ENCODE results near the gene CAMTA1.

Gene CAMTA1

DNA sequence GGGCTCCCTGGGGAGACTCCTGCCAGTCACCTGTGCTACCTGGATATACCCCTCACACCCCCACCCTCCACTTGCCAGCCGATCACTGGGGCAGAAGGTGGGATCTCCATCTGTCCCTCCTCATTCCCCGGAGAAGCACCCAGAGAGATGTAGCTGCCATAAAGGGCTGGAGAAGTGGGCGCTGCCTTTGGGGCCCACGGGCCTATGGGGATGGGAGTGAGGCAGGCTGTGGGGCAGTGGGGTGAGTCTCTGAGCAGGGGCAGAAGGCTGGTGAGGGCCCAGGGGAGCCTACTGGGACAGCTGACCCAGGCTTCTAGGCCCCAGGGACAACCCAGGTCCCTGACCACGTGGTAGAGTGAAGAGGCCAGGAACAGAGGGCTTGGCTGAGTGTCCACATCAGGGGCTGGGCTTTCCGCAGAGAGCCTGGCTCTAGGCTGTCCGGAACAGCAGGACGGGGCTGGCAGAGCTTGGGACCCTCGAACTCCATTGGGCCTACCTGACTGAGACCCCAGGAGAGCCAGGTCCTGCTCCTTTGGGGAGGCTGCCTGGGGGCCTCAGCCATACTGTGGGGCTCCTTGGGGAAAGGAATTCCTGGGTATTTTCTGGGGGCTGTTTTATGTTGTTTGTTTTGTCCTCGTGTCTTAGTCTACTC lies 780.0 kb downstream of the CAMTA1 start:
- DNase-seq (ENCODE audit: low read depth) = no peak
- H3K4me3 ChIP-seq (ENCODE audit: low read length) = no peak overlapping the region
- TF ChIP-seq, protein P1, sequence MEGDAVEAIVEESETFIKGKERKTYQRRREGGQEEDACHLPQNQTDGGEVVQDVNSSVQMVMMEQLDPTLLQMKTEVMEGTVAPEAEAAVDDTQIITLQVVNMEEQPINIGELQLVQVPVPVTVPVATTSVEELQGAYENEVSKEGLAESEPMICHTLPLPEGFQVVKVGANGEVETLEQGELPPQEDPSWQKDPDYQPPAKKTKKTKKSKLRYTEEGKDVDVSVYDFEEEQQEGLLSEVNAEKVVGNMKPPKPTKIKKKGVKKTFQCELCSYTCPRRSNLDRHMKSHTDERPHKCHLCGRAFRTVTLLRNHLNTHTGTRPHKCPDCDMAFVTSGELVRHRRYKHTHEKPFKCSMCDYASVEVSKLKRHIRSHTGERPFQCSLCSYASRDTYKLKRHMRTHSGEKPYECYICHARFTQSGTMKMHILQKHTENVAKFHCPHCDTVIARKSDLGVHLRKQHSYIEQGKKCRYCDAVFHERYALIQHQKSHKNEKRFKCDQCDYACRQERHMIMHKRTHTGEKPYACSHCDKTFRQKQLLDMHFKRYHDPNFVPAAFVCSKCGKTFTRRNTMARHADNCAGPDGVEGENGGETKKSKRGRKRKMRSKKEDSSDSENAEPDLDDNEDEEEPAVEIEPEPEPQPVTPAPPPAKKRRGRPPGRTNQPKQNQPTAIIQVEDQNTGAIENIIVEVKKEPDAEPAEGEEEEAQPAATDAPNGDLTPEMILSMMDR (conservative IDR thresholded peaks at IDR 0.05; ENCODE audit: low read length) = no peak

- TF ChIP-seq, protein P1 (conservative IDR thresholded peaks at IDR 0.05; ENCODE audit: low read length) = no peak
- no peak for DNase-seq (ENCODE audit: low read depth)
- no peak overlapping the region for H3K4me3 ChIP-seq (ENCODE audit: low read length)
Measured at GRCh38 chr1:7566417-7567375, 781.4 kb downstream of the CAMTA1 start.

DNA sequence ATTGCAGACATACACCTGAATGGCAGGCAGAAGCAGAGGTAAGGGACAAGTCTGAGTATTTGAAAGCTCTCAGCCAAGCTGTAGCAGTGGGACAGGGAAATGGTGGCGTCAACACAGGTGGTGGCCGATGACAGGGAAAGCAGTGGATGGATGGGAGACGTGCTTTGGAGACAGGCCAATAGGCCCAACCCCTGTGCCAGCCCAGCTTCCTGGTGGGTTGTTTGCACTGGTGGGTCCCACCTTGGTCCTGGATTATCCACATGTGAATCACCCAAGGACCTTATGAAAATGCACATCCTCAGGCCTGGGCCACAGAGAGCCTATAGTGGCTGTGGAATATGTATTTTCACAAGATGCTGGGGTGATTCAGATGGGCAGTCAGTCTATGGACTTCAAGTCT lies 782.1 kb downstream of the CAMTA1 start:
- no peak for DNase-seq (ENCODE audit: low read depth)
- TF ChIP-seq, protein P1 (conservative IDR thresholded peaks at IDR 0.05; ENCODE audit: low read length) = no peak
- no peak overlapping the region for H3K4me3 ChIP-seq (ENCODE audit: low read length)

DNA sequence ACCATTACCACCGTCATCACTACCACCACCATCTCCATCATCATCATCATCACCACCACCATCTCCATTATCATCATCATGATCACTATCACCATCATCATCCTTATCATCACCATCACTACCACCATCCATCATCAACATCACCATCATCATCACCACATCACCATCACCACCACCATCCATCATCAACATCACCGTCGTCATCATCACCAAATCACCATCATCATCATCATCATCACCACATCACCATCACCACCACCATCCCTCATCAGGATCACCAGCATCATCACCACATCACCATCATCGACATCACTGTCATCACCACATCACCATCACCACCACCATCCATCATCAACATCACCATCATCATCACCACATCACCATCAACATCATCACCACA lies 782.8 kb downstream of the CAMTA1 start:
- TF ChIP-seq, protein P1 (conservative IDR thresholded peaks at IDR 0.05; ENCODE audit: low read length) = no peak
- H3K4me3 ChIP-seq (ENCODE audit: low read length) = no peak overlapping the region
- no peak for DNase-seq (ENCODE audit: low read depth)

GRCh38 chr1:7568901-7569524 lies 783.8 kb downstream of the CAMTA1 start:
- no peak overlapping the region for H3K4me3 ChIP-seq (ENCODE audit: low read length)
- DNase-seq (ENCODE audit: low read depth) = no peak
- TF ChIP-seq, protein P1 (conservative IDR thresholded peaks at IDR 0.05; ENCODE audit: low read length) = no peak

GRCh38 chr1:7570311-7570710 lies 785.1 kb downstream of the CAMTA1 start:
- TF ChIP-seq, protein P1 (conservative IDR thresholded peaks at IDR 0.05; ENCODE audit: low read length) = no peak
- no peak for DNase-seq (ENCODE audit: low read depth)
- no peak overlapping the region for H3K4me3 ChIP-seq (ENCODE audit: low read length)
